Skeletal muscle cell (primary cell): ENCODE results near the gene DNAAF9.

ENCODE experiments used
- DNase-seq: peaks from one replicate; pipeline ENCODE4 v3.0.0-alpha.2; 2010; ENCODE audit warnings: low read depth
- H3K4me3 ChIP-seq: 2 replicates; pipeline ENCODE4 v1.5.1; 2011; ENCODE audit warnings: low read depth, mild to moderate bottlenecking, control low read depth, low read length, moderate library complexity

The DNAAF9 gene

DNA sequence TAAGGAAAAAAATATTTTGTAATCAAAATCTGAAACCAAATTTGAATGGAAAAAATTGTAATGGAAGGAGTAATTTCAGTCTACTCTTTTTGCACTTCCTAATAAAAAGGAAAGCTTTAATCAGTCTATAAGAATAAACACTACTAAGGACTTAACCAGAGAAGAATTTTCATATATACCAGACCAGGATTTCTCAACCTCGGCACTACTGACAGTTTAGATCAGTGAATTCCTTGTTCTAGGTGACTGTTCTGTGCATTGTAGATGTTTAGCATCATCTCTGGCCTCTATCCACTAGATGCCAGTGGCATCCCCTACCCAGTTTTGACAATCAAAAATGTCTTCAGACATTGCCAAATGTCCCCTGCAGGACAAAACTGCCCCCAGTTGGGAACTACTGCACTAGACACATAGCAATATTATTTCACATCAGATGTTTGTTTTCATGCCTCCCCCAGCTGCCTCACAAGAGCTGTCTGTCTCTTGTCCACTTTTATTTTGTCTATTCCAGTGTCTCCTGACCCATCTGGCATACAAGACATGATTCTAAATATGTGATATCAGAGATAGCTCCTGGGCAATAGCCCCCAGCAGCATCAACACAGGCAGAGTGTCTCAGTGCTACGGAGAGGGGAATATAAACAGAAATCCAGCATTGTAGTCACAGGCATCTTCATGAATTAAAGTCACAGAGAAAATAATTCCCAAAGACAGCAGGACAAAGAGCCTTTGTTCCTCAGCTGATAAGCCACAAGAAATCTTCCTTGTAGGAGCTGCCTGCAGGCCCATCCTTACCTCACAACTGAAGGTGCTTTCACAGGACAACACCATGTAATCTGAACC, 27.0 kb downstream of the DNAAF9 start:
- DNase-seq, result no peak
- H3K4me3 ChIP-seq, result no peak overlapping the region

GRCh38 chr20:3378138-3378537, 29.3 kb downstream of the DNAAF9 start:
- DNase-seq, result no peak
- H3K4me3 ChIP-seq, result no peak overlapping the region

GRCh38 chr20:3377644-3378043, 29.8 kb downstream of the DNAAF9 start:
- H3K4me3 ChIP-seq, result no peak overlapping the region
- no peak for DNase-seq

DNA sequence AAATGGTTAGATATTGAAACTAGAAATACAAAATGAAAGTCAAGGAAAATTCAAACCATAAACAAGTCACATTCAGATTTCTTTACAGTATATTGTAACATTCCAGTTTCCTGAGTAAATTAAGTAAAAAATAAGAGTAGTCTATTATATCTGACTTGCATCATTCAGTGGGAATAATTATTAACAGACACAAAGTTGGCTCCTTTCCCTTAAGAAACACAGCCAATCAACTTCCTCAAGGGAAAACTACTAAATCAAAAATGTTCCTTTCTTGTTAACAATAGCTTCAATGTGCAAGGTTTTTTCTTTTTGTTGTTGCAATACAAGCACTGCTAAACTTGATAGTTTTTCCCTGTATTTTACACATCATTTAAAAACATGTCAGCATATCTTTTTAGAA, 33.2 kb downstream of the DNAAF9 start:
- DNase-seq, result peak; percentile 1
- H3K4me3 ChIP-seq, result no peak overlapping the region

GRCh38 chr20:3371754-3372153, 35.7 kb downstream of the DNAAF9 start:
- DNase-seq, result no peak
- H3K4me3 ChIP-seq, result no peak overlapping the region

- DNase-seq, result no peak
- H3K4me3 ChIP-seq, result no peak overlapping the region
Observed at GRCh38 chr20:3367089-3367488, 40.4 kb downstream of the DNAAF9 start.

GRCh38 chr20:3364323-3365013, 43.0 kb downstream of the DNAAF9 start:
- no peak for DNase-seq
- no peak overlapping the region for H3K4me3 ChIP-seq

GRCh38 chr20:3360752-3361151, 46.7 kb downstream of the DNAAF9 start:
- DNase-seq, result no peak
- H3K4me3 ChIP-seq, result no peak overlapping the region

- H3K4me3 ChIP-seq, result no peak overlapping the region
- DNase-seq, result no peak
Observed at GRCh38 chr20:3358676-3359340, 48.7 kb downstream of the DNAAF9 start.
